Measurements from ENCODE around the gene TULP1. TPM values are rescaled to one million over a fixed set of nuclear protein-coding genes. Genes with fewer than 3 reads are reported as not detected.

Gene TULP1
- total RNA-seq, 1 experiment from 2014 or later: not detected

- Histone ChIP-seq H3K79me2 (ENCODE audit: insufficient read depth, low read length) (no peaks in the 10 kb centered on the region), H3K18ac (ENCODE audit: insufficient read length, low read depth, low read length) (no peak overlapping the region), H3K79me1 (ENCODE audit: insufficient read depth, low read depth, low read length, poor library complexity, severe bottlenecking) (no peaks in the 10 kb centered on the region), H3K14ac (ENCODE audit: insufficient read depth, low read length) (no peak overlapping the region), H2BK120ac (ENCODE audit: low read depth, low read length, poor library complexity, severe bottlenecking) (no peak overlapping the region), H2BK20ac (ENCODE audit: low read depth, low read length, poor library complexity, severe bottlenecking) (no peak overlapping the region), H3K9me3 (ENCODE audit: control insufficient read depth, low read depth, low read length) (no peaks in the 10 kb centered on the region), H3K56ac (ENCODE audit: insufficient read length, low read depth, low read length) (no peak overlapping the region), H4K20me1 (ENCODE audit: control insufficient read depth, insufficient read depth, insufficient read length) (no peaks in the 10 kb centered on the region), H2BK5ac (ENCODE audit: insufficient read length, low read length) (no peak overlapping the region), H3K4ac (ENCODE audit: low read depth, low read length) (no peak overlapping the region), H4K91ac (ENCODE audit: insufficient read length, low read depth, low read length) (no peak overlapping the region), H3K23me2 (ENCODE audit: insufficient read length, low read depth, low read length, poor library complexity, severe bottlenecking) (peaks cover 3% of the 10 kb centered on the region), H3K27me3 (ENCODE audit: insufficient read depth, low read length) (no peaks in the 10 kb centered on the region; the same call in 1 of the 2 replicates), H2BK15ac (ENCODE audit: low read depth, low read length) (no peak overlapping the region), H3K23ac (ENCODE audit: insufficient read length, low read depth, low read length) (no peak overlapping the region), H3K4me1 (ENCODE audit: insufficient read depth, low read length) (peaks cover 8% of the 10 kb centered on the region; the same call in 1 of the 2 replicates), H3T11ph (ENCODE audit: low read length) (no peak overlapping the region), H2AFZ (ENCODE audit: low read length) (no peak overlapping the region), H2BK12ac (ENCODE audit: insufficient read length, low read depth, low read length) (no peak overlapping the region), H2AK5ac (ENCODE audit: insufficient read length, low read length) (no peak overlapping the region), H3K4me2 (ENCODE audit: insufficient read depth, insufficient read length, low read length) (no peak overlapping the region), H3K27ac (ENCODE audit: insufficient read length, low read depth, low read length) (no peak overlapping the region), H4K8ac (replicated peaks; ENCODE audit: insufficient read length, low read depth, low read length) (no peak overlapping the region), H4K5ac (ENCODE audit: insufficient read length, low read depth, low read length) (no peak overlapping the region), H3K9ac (ENCODE audit: extremely low read depth, insufficient read length, low read length) (no peak overlapping the region)
- no CpG with 5 or more reads among the region's 5 CpGs for WGBS (ENCODE audit: extremely low coverage, insufficient read length, low lambda C conversion rate)
- no peaks in the 10 kb centered on the region for H3K36me3 Mint-ChIP-seq (ENCODE audit: insufficient read depth in 1 of 3, low read depth in 3 of 3)
- peaks cover 24% of the 10 kb centered on the region for H3K27me3 Mint-ChIP-seq (ENCODE audit: low read depth)
- H3K9me3 Mint-ChIP-seq: no peaks in the 10 kb centered on the region
- no peak overlapping the region for H3K27ac Mint-ChIP-seq
- TF ChIP-seq CTCF (conservative IDR thresholded peaks at IDR 0.05): no peak
- no peak for DNase-seq
- no peak overlapping the region for H3K4me3 Mint-ChIP-seq
- H3K4me1 Mint-ChIP-seq: peaks cover 35 to 63% of the 10 kb centered on the region in 2 experiments
These were observed 4.2 kb downstream of the TULP1 start for GRCh38 chr6:35508542-35508941.
